ENCODE results near the gene ZNF672.

ZNF672 gene

GRCh38 chr1:248834343-248834940 is 3.6 kb upstream of the ZNF672 start:
- no peak for DNase-seq (ENCODE audit: low read depth)

- DNase-seq (ENCODE audit: low read depth): no peak
These were observed 811 bp upstream of the ZNF672 start for GRCh38 chr1:248837045-248837780.

- DNase-seq (ENCODE audit: low read depth): peak; percentile 75
These were observed 538 bp downstream of the ZNF672 start for GRCh38 chr1:248838357-248839167.

GRCh38 chr1:248839168-248839555 is 1.1 kb downstream of the ZNF672 start:
- DNase-seq (ENCODE audit: low read depth): no peak

- DNase-seq (ENCODE audit: low read depth): no peak
These were observed 2.9 kb downstream of the ZNF672 start for GRCh38 chr1:248840946-248841345.

GRCh38 chr1:248841702-248842395 is 3.8 kb downstream of the ZNF672 start:
- no peak for DNase-seq (ENCODE audit: low read depth)

- no peak for DNase-seq (ENCODE audit: low read depth)
These were observed 4.8 kb downstream of the ZNF672 start for GRCh38 chr1:248842781-248843331.

GRCh38 chr1:248843687-248844086 is 5.7 kb downstream of the ZNF672 start:
- DNase-seq (ENCODE audit: low read depth): no peak

GRCh38 chr1:248844526-248844925 is 6.5 kb downstream of the ZNF672 start:
- no peak for DNase-seq (ENCODE audit: low read depth)

- no peak for DNase-seq (ENCODE audit: low read depth)
These were observed 9.3 kb downstream of the ZNF672 start for GRCh38 chr1:248847181-248847955.

- no peak for DNase-seq (ENCODE audit: low read depth)
These were observed 10.0 kb downstream of the ZNF672 start for GRCh38 chr1:248847956-248848561.

- DNase-seq (ENCODE audit: low read depth): no peak
These were observed 10.6 kb downstream of the ZNF672 start for GRCh38 chr1:248848602-248849001.

- no peak for DNase-seq (ENCODE audit: low read depth)
These were observed 11.1 kb downstream of the ZNF672 start for GRCh38 chr1:248849152-248849551.

- DNase-seq (ENCODE audit: low read depth): no peak
These were observed 11.6 kb downstream of the ZNF672 start for GRCh38 chr1:248849637-248850036.

GRCh38 chr1:248850124-248850523 is 12.1 kb downstream of the ZNF672 start:
- no peak for DNase-seq (ENCODE audit: low read depth)

GRCh38 chr1:248850536-248851251 is 12.7 kb downstream of the ZNF672 start:
- no peak for DNase-seq (ENCODE audit: low read depth)

GRCh38 chr1:248851390-248851789 is 13.4 kb downstream of the ZNF672 start:
- DNase-seq (ENCODE audit: low read depth): no peak

- no peak for DNase-seq (ENCODE audit: low read depth)
These were observed 14.7 kb downstream of the ZNF672 start for GRCh38 chr1:248852481-248853405.
